WTC11 (cell line): Measurements from ENCODE around the gene CCNYL1. TPM values are rescaled to one million over a fixed set of nuclear protein-coding genes. Genes with fewer than 3 reads are reported as not detected.

Experiments
- ATAC-seq: fragments of 200-7000 bp; cut with Tn5 transposase; 2 replicates; pipeline ENCODE4 v1.10.0; 2021; ENCODE audit warnings: mild to moderate bottlenecking, moderate library complexity
- CTCF ChIA-PET: fragments of 300-600 bp; sonication (Branson Sonifier 250); formaldehyde crosslinking; loops from one replicate; lab custom pipeline; 2021; ENCODE audit warnings: antibody characterized with exemption; lab: Charles Lee
- POLR2A ChIA-PET: fragments of 350-600 bp; sonication (Branson Sonifier 250); formaldehyde crosslinking; loops from one replicate; lab custom pipeline; 2021; ENCODE audit warnings: antibody characterized with exemption; lab: Charles Lee
- DNase-seq: peaks from one replicate; pipeline ENCODE4 v3.0.0; 2021; ENCODE audit warnings: low spot score
- H3K27ac Mint-ChIP-seq: 2 replicates; pipeline ENCODE4 v1.8.0; 2021; ENCODE audit warnings: mixed read lengths
- H3K27me3 Mint-ChIP-seq: 2 replicates; pipeline ENCODE4 v1.8.0; 2021; ENCODE audit warnings: low read depth, mild to moderate bottlenecking, moderate library complexity, mixed read lengths
- H3K36me3 Mint-ChIP-seq: 2 replicates; pipeline ENCODE4 v1.8.0; 2021; ENCODE audit warnings: mixed read lengths
- H3K4me1 Mint-ChIP-seq: 2 replicates; pipeline ENCODE4 v1.8.0; 2022; ENCODE audit warnings: mixed read lengths
- H3K4me3 Mint-ChIP-seq: 2 replicates; pipeline ENCODE4 v1.8.0; 2021; ENCODE audit warnings: mild to moderate bottlenecking, moderate library complexity, mixed read lengths
- H3K9me3 Mint-ChIP-seq: 2 replicates; pipeline ENCODE4 v1.8.0; 2021; ENCODE audit warnings: mixed read lengths
- ATF3 ChIP-seq: sonication (generic); formaldehyde crosslinking; conservative IDR thresholded peaks from 2 replicates; pipeline ENCODE4 v1.8.1; 2022; ENCODE audit warnings: mild to moderate bottlenecking, missing genetic modification reagents
- ATF6 ChIP-seq: sonication (generic); formaldehyde crosslinking; IDR thresholded peaks from 2 replicates; pipeline ENCODE4 v1.8.1; 2023; ENCODE audit warnings: mild to moderate bottlenecking, missing genetic modification reagents
- CBFB ChIP-seq: sonication (generic); formaldehyde crosslinking; IDR thresholded peaks from 2 replicates; pipeline ENCODE4 v1.8.1; 2022; ENCODE audit warnings: mild to moderate bottlenecking, low read depth, missing genetic modification reagents
- CTCF ChIP-seq: fragments of 200-600 bp; IDR thresholded peaks from 2 replicates; pipeline ENCODE4 v1.8.0; 2022; ENCODE audit warnings: antibody characterized with exemption
- E2F1 ChIP-seq: sonication (generic); formaldehyde crosslinking; IDR thresholded peaks from 2 replicates; pipeline ENCODE4 v1.8.0; 2022; ENCODE audit warnings: mild to moderate bottlenecking, missing genetic modification reagents
- EMX1 ChIP-seq: fragments of 250-450 bp; sonication (Bioruptor Pico); IDR thresholded peaks from 2 replicates; pipeline ENCODE4 v1.8.0; 2021; ENCODE audit warnings: mild to moderate bottlenecking
- FOXK1 ChIP-seq: sonication (generic); formaldehyde crosslinking; IDR thresholded peaks from 2 replicates; pipeline ENCODE4 v1.8.0; 2022; ENCODE audit warnings: mild to moderate bottlenecking, moderate library complexity, missing genetic modification reagents
- FOXP1 ChIP-seq: sonication (generic); formaldehyde crosslinking; IDR thresholded peaks from 2 replicates; pipeline ENCODE4 v1.8.0; 2022; ENCODE audit warnings: missing genetic modification reagents, mild to moderate bottlenecking, moderate library complexity, borderline replicate concordance
- GRHL2 ChIP-seq: fragments of 250-450 bp; sonication (Bioruptor Pico); IDR thresholded peaks from 2 replicates; pipeline ENCODE4 v1.8.0; 2022; ENCODE audit warnings: mild to moderate bottlenecking, moderate library complexity; ENCODE audit not compliant: insufficient replicate concordance, severe bottlenecking
- HMGA2 ChIP-seq: fragments of 250-450 bp; sonication (Bioruptor Pico); IDR thresholded peaks from 2 replicates; pipeline ENCODE4 v1.4.0; 2021; ENCODE audit warnings: mild to moderate bottlenecking, moderate library complexity
- MLX ChIP-seq: sonication (generic); formaldehyde crosslinking; IDR thresholded peaks from 2 replicates; pipeline ENCODE4 v1.8.1; 2023; ENCODE audit warnings: mild to moderate bottlenecking, missing genetic modification reagents, moderate library complexity
- MXD4 ChIP-seq: fragments of 250-450 bp; sonication (Bioruptor Pico); IDR thresholded peaks from 2 replicates; pipeline ENCODE4 v1.8.0; 2021; ENCODE audit warnings: mild to moderate bottlenecking, moderate library complexity, borderline replicate concordance
- NR1H2 ChIP-seq: sonication (generic); formaldehyde crosslinking; IDR thresholded peaks from 2 replicates; pipeline ENCODE4 v1.9.0; 2021; ENCODE audit warnings: mild to moderate bottlenecking, moderate library complexity, missing genetic modification reagents
- OVOL2 ChIP-seq: fragments of 250-450 bp; sonication (Bioruptor Pico); IDR thresholded peaks from 2 replicates; pipeline ENCODE4 v1.9.0; 2021; ENCODE audit warnings: mild to moderate bottlenecking, borderline replicate concordance
- SMAD3 ChIP-seq: sonication (generic); formaldehyde crosslinking; IDR thresholded peaks from 2 replicates; pipeline ENCODE4 v1.8.0; 2022; ENCODE audit warnings: missing genetic modification reagents, mild to moderate bottlenecking, borderline replicate concordance
- SOX15 ChIP-seq: fragments of 250-450 bp; sonication (Bioruptor Pico); IDR thresholded peaks from 2 replicates; pipeline ENCODE4 v1.9.0; 2021; ENCODE audit warnings: mild to moderate bottlenecking
- TP53 ChIP-seq: sonication (generic); formaldehyde crosslinking; IDR thresholded peaks from 2 replicates; pipeline ENCODE4 v1.8.1; 2023; ENCODE audit warnings: mild to moderate bottlenecking, missing genetic modification reagents
- USF1 ChIP-seq: sonication (generic); formaldehyde crosslinking; IDR thresholded peaks from 2 replicates; pipeline ENCODE4 v1.8.0; 2022; ENCODE audit warnings: mild to moderate bottlenecking, missing genetic modification reagents
- ZBTB21 ChIP-seq: sonication (generic); formaldehyde crosslinking; IDR thresholded peaks from 2 replicates; pipeline ENCODE4 v1.8.1; 2023; ENCODE audit warnings: mild to moderate bottlenecking, missing genetic modification reagents, borderline replicate concordance
- ZNF121 ChIP-seq: sonication (generic); formaldehyde crosslinking; IDR thresholded peaks from 2 replicates; pipeline ENCODE4 v1.8.0; 2023; ENCODE audit warnings: missing genetic modification reagents
- ZNF317 ChIP-seq: sonication (generic); formaldehyde crosslinking; IDR thresholded peaks from 2 replicates; pipeline ENCODE4 v1.8.1; 2023; ENCODE audit warnings: low read depth, mild to moderate bottlenecking, moderate library complexity, missing genetic modification reagents, borderline replicate concordance
- ZNF396 ChIP-seq: fragments of 250-450 bp; sonication (Bioruptor Pico); IDR thresholded peaks from 2 replicates; pipeline ENCODE4 v1.8.0; 2021; ENCODE audit warnings: mild to moderate bottlenecking, moderate library complexity, borderline replicate concordance
- ZNF416 ChIP-seq: fragments of 250-450 bp; sonication (Bioruptor Pico); IDR thresholded peaks from 2 replicates; pipeline ENCODE4 v1.9.0; 2021; ENCODE audit warnings: mild to moderate bottlenecking, inconsistent platforms
- ZNF671 ChIP-seq: fragments of 250-450 bp; sonication (Bioruptor Pico); IDR thresholded peaks from 2 replicates; pipeline ENCODE4 v1.8.0; 2021; ENCODE audit warnings: mild to moderate bottlenecking
- total RNA-seq: library from RNA; stranded (reverse); gene quantifications from 3 replicates; pipeline ENCODE4 v1.2.3, GENCODE V29; 2021

Gene CCNYL1
- total RNA-seq, 1 experiment from 2014 or later: 31.6 TPM

GRCh38 chr2:207733597-207734240 lies 22.3 kb downstream of the CCNYL1 start:
- no peak for ATAC-seq
- ChIA-PET CTCF (interaction anchor here (1.0 to 1.3 kb wide), 3 partner anchors 13 to 340 kb away, joined by 3 to 6 read pairs (median 3); no protein-coding TSS in a partner anchor), POLR2A (no interaction called here)

GRCh38 chr2:207734264-207734635 lies 22.8 kb downstream of the CCNYL1 start:
- CTCF ChIA-PET: interaction anchor here (1.0 to 1.9 kb wide), 4 partner anchors 12 to 339 kb away, joined by 3 to 6 read pairs (median 4); no protein-coding TSS in a partner anchor
- DNase-seq: no peak
- POLR2A ChIA-PET: interaction anchor here (0.8 kb wide), 1 partner anchor 254 kb away, joined by 3 read pairs; no protein-coding TSS in a partner anchor
- Mint-ChIP-seq H3K36me3 (peaks cover 27% of the 10 kb centered on the region), H3K27ac (no peak overlapping the region), H3K9me3 (peaks cover 4% of the 10 kb centered on the region; the same call in 1 of the 2 replicates), H3K27me3 (no peaks in the 10 kb centered on the region), H3K4me3 (no peak overlapping the region), H3K4me1 (peaks cover 4% of the 10 kb centered on the region)
- no peak for ATAC-seq
- no peak for TF ChIP-seq NR1H2 (CRISPR knock-in tag)
- no peak for TF ChIP-seq TP53 (CRISPR knock-in tag)
- TF ChIP-seq ZNF416 (CRISPR knock-in tag): no peak
- TF ChIP-seq ZNF396 (CRISPR knock-in tag): no peak
- TF ChIP-seq ATF3 (CRISPR knock-in tag): no peak
- no peak for TF ChIP-seq ZNF317 (CRISPR knock-in tag)
- no peak for TF ChIP-seq SMAD3 (CRISPR knock-in tag)
- no peak for TF ChIP-seq GRHL2 (CRISPR knock-in tag)
- no peak for TF ChIP-seq MLX (CRISPR knock-in tag)
- no peak for TF ChIP-seq FOXK1 (CRISPR knock-in tag)
- TF ChIP-seq HMGA2: no peak
- TF ChIP-seq, all 79 proteins: peak for 0

More at GRCh38 chr2:207733597-207734240, 22.3 kb downstream of the CCNYL1 start:
- TF ChIP-seq CBFB (CRISPR knock-in tag): no peak
- TF ChIP-seq FOXP1 (CRISPR knock-in tag): no peak
- no peak for TF ChIP-seq USF1 (CRISPR knock-in tag)
- no peak for TF ChIP-seq MXD4 (CRISPR knock-in tag)
- TF ChIP-seq EMX1 (CRISPR knock-in tag): no peak
- no peak for TF ChIP-seq ATF6
- TF ChIP-seq HMGA2: no peak
- TF ChIP-seq ZNF671 (CRISPR knock-in tag): no peak
- no peak for TF ChIP-seq ZNF317 (CRISPR knock-in tag)
- no peak for TF ChIP-seq OVOL2 (CRISPR knock-in tag)
- no peak for TF ChIP-seq ZNF396 (CRISPR knock-in tag)
- TF ChIP-seq SOX15 (CRISPR knock-in tag): no peak
- TF ChIP-seq CTCF: no peak
- no peak for TF ChIP-seq ZNF121 (CRISPR knock-in tag)
- TF ChIP-seq E2F1: no peak
- no peak for TF ChIP-seq ZBTB21 (CRISPR knock-in tag)
- no peak for TF ChIP-seq SMAD3 (CRISPR knock-in tag)
- Mint-ChIP-seq H3K4me3 (no peak overlapping the region), H3K4me1 (peaks cover 6% of the 10 kb centered on the region), H3K9me3 (peaks cover 4% of the 10 kb centered on the region; the same call in 1 of the 2 replicates), H3K36me3 (peaks cover 27% of the 10 kb centered on the region), H3K27ac (no peak overlapping the region), H3K27me3 (no peaks in the 10 kb centered on the region)
- DNase-seq: no peak
